H1 (cell line): ENCODE measurements around the gene BMP4. TPM values are rescaled to one million over a fixed set of nuclear protein-coding genes. Genes with fewer than 3 reads are reported as not detected.
A peak's percentile ranks its signal among the peaks of the same experiment; 100 is the strongest.

ENCODE experiments used
- CTCF ChIA-PET: fragments of 300-600 bp; sonication (Branson Sonifier 250); formaldehyde crosslinking; loops from one replicate; lab custom pipeline; 2021; ENCODE audit not compliant: partially characterized antibody; lab: Charles Lee
- POLR2A ChIA-PET: fragments of 300-600 bp; sonication (Branson Sonifier 250); formaldehyde crosslinking; loops from one replicate; lab custom pipeline; 2021; ENCODE audit warnings: inconsistent platforms; ENCODE audit not compliant: partially characterized antibody; lab: Charles Lee
- DNase-seq, 2 experiments: peaks; one replicate each; pipeline versions ENCODE4 v3.0.0 to v3.0.0-alpha.2; 2010 to 2022; ENCODE audit warnings: low spot score in 2 of 2, low read depth in 1 of 2, mixed read lengths in 1 of 2
- FAIRE-seq: peaks from 2 replicates; lab custom pipeline; 2011; peaks lifted over from hg19 to GRCh38; lab: Jason Lieb, UNC
- H2AFZ ChIP-seq: 2 replicates; pipeline ENCODE4 v1.8.1; 2012; ENCODE audit warnings: low read length, inconsistent platforms
- H2AK5ac ChIP-seq: 2 replicates; pipeline ENCODE4 v1.6.1; 2013; ENCODE audit warnings: low read depth, low read length
- H2BK120ac ChIP-seq: replicated peaks from 2 replicates; pipeline ENCODE3; 2013; ENCODE audit warnings: low read depth, low read length, inconsistent platforms
- H2BK12ac ChIP-seq: 2 replicates; pipeline ENCODE4 v1.6.1; 2013; ENCODE audit warnings: low read depth, low read length
- H2BK15ac ChIP-seq: 2 replicates; pipeline ENCODE4 v1.6.1; 2013; ENCODE audit warnings: low read length
- H2BK20ac ChIP-seq: 2 replicates; pipeline ENCODE4 v1.6.1; 2013; ENCODE audit warnings: low read length
- H2BK5ac ChIP-seq: 2 replicates; pipeline ENCODE4 v1.6.1; 2013; ENCODE audit warnings: low read depth, low read length
- H3K14ac ChIP-seq: 2 replicates; pipeline ENCODE4 v1.6.1; 2013; ENCODE audit warnings: inconsistent platforms; ENCODE audit not compliant: insufficient read length
- H3K18ac ChIP-seq: 2 replicates; pipeline ENCODE4 v1.6.1; 2013; ENCODE audit warnings: low read length; ENCODE audit errors: extremely low read depth
- H3K23ac ChIP-seq: 2 replicates; pipeline ENCODE4 v1.6.1; 2013; ENCODE audit warnings: inconsistent platforms; ENCODE audit not compliant: insufficient read length
- H3K23me2 ChIP-seq: 2 replicates; pipeline ENCODE4 v1.6.1; 2013; ENCODE audit warnings: low read depth, low read length
- H3K27ac ChIP-seq: 2 replicates; pipeline ENCODE4 v1.6.1; 2011; ENCODE audit warnings: low read depth, low read length, inconsistent platforms
- H3K27me3 ChIP-seq, 4 experiments: replicated peaks in 1 of 4; 1 replicate in 1 of 4; 2 replicates in 3 of 4; pipeline versions ENCODE4 v1.6.1 to v1.8.1; 2011 to 2013; ENCODE audit warnings: low read length in 3 of 4, mild to moderate bottlenecking in 3 of 4, inconsistent platforms in 2 of 4, mixed read lengths in 2 of 4, moderate library complexity in 1 of 4; ENCODE audit not compliant: control insufficient read depth in 3 of 4, insufficient read depth in 3 of 4; ENCODE audit errors: extremely low read depth in 1 of 4
- H3K36me3 ChIP-seq, 4 experiments: 2 replicates each; pipeline versions ENCODE4 v1.6.1 to v1.8.1; 2011 to 2013; ENCODE audit warnings: mild to moderate bottlenecking in 4 of 4, low read length in 3 of 4, moderate library complexity in 2 of 4, control low read depth in 1 of 4, inconsistent platforms in 1 of 4; ENCODE audit not compliant: insufficient read depth in 4 of 4, control insufficient read depth in 2 of 4
- H3K4ac ChIP-seq: replicated peaks from 2 replicates; pipeline ENCODE3; 2013; ENCODE audit warnings: low read length, low read depth, mixed read lengths, inconsistent platforms; ENCODE audit not compliant: insufficient read length
- H3K4me1 ChIP-seq, 4 experiments: replicated peaks in 1 of 4; 1 replicate in 1 of 4; 2 replicates in 3 of 4; pipeline versions ENCODE4 v1.6.1 to v1.8.1; 2011 to 2013; ENCODE audit warnings: low read length in 3 of 4, inconsistent platforms in 2 of 4, mixed read lengths in 1 of 4; ENCODE audit not compliant: insufficient read depth in 4 of 4, control insufficient read depth in 3 of 4
- H3K4me2 ChIP-seq, 2 experiments: 2 replicates each; pipeline versions ENCODE4 v1.6.1 to v1.8.1; 2011 to 2013; ENCODE audit warnings: low read depth in 2 of 2, low read length in 2 of 2, control low read depth in 1 of 2, inconsistent platforms in 1 of 2, mild to moderate bottlenecking in 1 of 2; ENCODE audit not compliant: insufficient read depth in 1 of 2
- H3K4me3 ChIP-seq, 4 experiments: fragments of 200-600, 300-600 bp in 1 of 4; sonication (generic), shearing (Covaris generic), sonication (Bioruptor Twin) in 1 of 4; 2 replicates each; pipeline versions ENCODE4 v1.5.1 to v1.8.1; 2011 to 2016; ENCODE audit warnings: low read length in 4 of 4, low read depth in 3 of 4, control low read depth in 2 of 4, inconsistent platforms in 2 of 4, mild to moderate bottlenecking in 2 of 4, mixed read lengths in 1 of 4, moderate library complexity in 1 of 4; ENCODE audit not compliant: insufficient read depth in 2 of 4; ENCODE audit errors: extremely low read depth in 1 of 4
- H3K56ac ChIP-seq: replicated peaks from 2 replicates; pipeline ENCODE3; 2013; ENCODE audit warnings: low read depth, mild to moderate bottlenecking, mixed read lengths, low read length, inconsistent platforms; ENCODE audit not compliant: insufficient read length
- H3K79me1 ChIP-seq: 2 replicates; pipeline ENCODE4 v1.6.1; 2013; ENCODE audit warnings: low read depth, low read length, control low read depth
- H3K79me2 ChIP-seq, 2 experiments: 2 replicates each; pipeline versions ENCODE4 v1.6.1 to v1.8.1; 2012 to 2013; ENCODE audit warnings: low read length in 2 of 2, mild to moderate bottlenecking in 2 of 2, inconsistent platforms in 1 of 2; ENCODE audit not compliant: insufficient read depth in 2 of 2, control insufficient read depth in 1 of 2
- H3K9ac ChIP-seq, 4 experiments: replicated peaks in 1 of 4; 1 replicate in 1 of 4; 2 replicates in 3 of 4; pipeline versions ENCODE4 v1.6.1 to v1.8.1; 2011 to 2013; ENCODE audit warnings: low read depth in 3 of 4, low read length in 3 of 4, control low read depth in 2 of 4, mild to moderate bottlenecking in 2 of 4, moderate library complexity in 2 of 4, inconsistent platforms in 1 of 4; ENCODE audit errors: extremely low read depth in 1 of 4
- H3K9me3 ChIP-seq, 2 experiments: 2 replicates each; pipeline versions ENCODE4 v1.6.1 to v1.8.1; 2012 to 2013; ENCODE audit warnings: mild to moderate bottlenecking in 2 of 2, moderate library complexity in 2 of 2, control low read depth in 1 of 2, inconsistent platforms in 1 of 2, low read depth in 1 of 2, low read length in 1 of 2, mixed read lengths in 1 of 2; ENCODE audit not compliant: insufficient read depth in 2 of 2
- H4K20me1 ChIP-seq, 2 experiments: replicated peaks in 1 of 2; 2 replicates each; pipeline versions ENCODE3 to v1.8.1; 2011 to 2013; ENCODE audit warnings: inconsistent platforms in 2 of 2, low read length in 2 of 2, mild to moderate bottlenecking in 1 of 2; ENCODE audit not compliant: insufficient read depth in 2 of 2, control insufficient read depth in 1 of 2
- H4K5ac ChIP-seq: 2 replicates; pipeline ENCODE4 v1.6.1; 2013; ENCODE audit warnings: low read length, low read depth, mixed read lengths, inconsistent platforms; ENCODE audit not compliant: insufficient read length
- H4K8ac ChIP-seq: 2 replicates; pipeline ENCODE4 v1.8.0; 2013; ENCODE audit warnings: mild to moderate bottlenecking, moderate library complexity, low read length, inconsistent platforms; ENCODE audit not compliant: insufficient read depth; ENCODE audit errors: extremely low read depth
- H4K91ac ChIP-seq: replicated peaks from 2 replicates; pipeline ENCODE3; 2013; ENCODE audit warnings: low read length, mixed read lengths, inconsistent platforms; ENCODE audit not compliant: insufficient read length
- CHD2 ChIP-seq: IDR thresholded peaks from 2 replicates; pipeline ENCODE4 v1.6.1; 2012; ENCODE audit warnings: low read length, improper control_type of control experiment
- GTF2F1 ChIP-seq: IDR thresholded peaks from 2 replicates; pipeline ENCODE4 v1.6.1; 2012; ENCODE audit warnings: low read depth, low read length, improper control_type of control experiment, borderline replicate concordance
- KDM5A ChIP-seq: fragments of 200-600 bp; IDR thresholded peaks from 2 replicates; pipeline ENCODE4 v1.7.1; 2012; ENCODE audit warnings: mild to moderate bottlenecking, low read length, inconsistent platforms, mixed read lengths
- RBBP5 ChIP-seq: IDR thresholded peaks from 2 replicates; pipeline ENCODE4 v1.7.1; 2012; ENCODE audit warnings: low read depth, mild to moderate bottlenecking, inconsistent platforms, low read length, moderate library complexity, borderline replicate concordance
- RNF2 ChIP-seq: fragments of 200-900, 300-1000 bp; sonication (generic); IDR thresholded peaks from 2 replicates; pipeline ENCODE4 v1.7.1; 2016; ENCODE audit warnings: borderline replicate concordance, low read depth, mild to moderate bottlenecking, antibody characterized with exemption, low read length; ENCODE audit not compliant: poor library complexity, severe bottlenecking; ENCODE audit errors: missing control alignments
- SP2 ChIP-seq: IDR thresholded peaks from 2 replicates; pipeline ENCODE4 v1.6.1; 2012; ENCODE audit warnings: mild to moderate bottlenecking, low read length, inconsistent platforms
- TCF12 ChIP-seq: IDR thresholded peaks from 2 replicates; pipeline ENCODE4 v1.6.1; 2011; ENCODE audit warnings: low read depth, mild to moderate bottlenecking, low read length
- ZNF274 ChIP-seq: IDR thresholded peaks from 2 replicates; pipeline ENCODE4 v1.7.0; 2012; ENCODE audit warnings: low read length, borderline replicate concordance; ENCODE audit errors: extremely low read depth
- WGBS, 2 experiments: shearing (Covaris generic) in 1 of 2; methylation state at CpG; one replicate each; pipeline versions ENCODE4 v1.1.6 to v1.1.7; 2013 to 2015; ENCODE audit warnings: low lambda C conversion rate in 2 of 2, mixed read lengths in 2 of 2, inconsistent platforms in 1 of 2, low coverage in 1 of 2, missing lambda C conversion rate in 1 of 2; ENCODE audit not compliant: insufficient replicate concordance in 2 of 2, insufficient coverage in 1 of 2, insufficient read length in 1 of 2; ENCODE audit errors: extremely low coverage in 1 of 2, missing lambda C conversion rate in 1 of 2; 5-methylcytosine and 5-hydroxymethylcytosine counted together
- long read RNA-seq, 2 experiments: library from RNA in 1 of 2; library from capped mRNA in 1 of 2; stranded (forward); transcript quantifications; one replicate each; pipeline ENCODE4 v2.0.0, GENCODE V29; 2021; ENCODE audit warnings: inconsistent platforms in 1 of 2
- polyA minus RNA-seq, 3 experiments: library from RNA; depleted of rRNA, polyadenylated mRNA; stranded (reverse); fragments of >200 nt; gene quantifications; 1 replicate in 2 of 3; 2 replicates in 1 of 3; pipeline ENCODE4 v1.2.3, GENCODE V29; 2011
- polyA plus RNA-seq, 7 experiments: library from polyadenylated mRNA; depleted of rRNA in 3 of 7; stranded (reverse) in 5 of 7; unstranded in 2 of 7; fragments of >200 nt in 5 of 7; fragments of 200-250 nt in 2 of 7; gene quantifications; 1 replicate in 5 of 7; 2 replicates in 1 of 7; 4 replicates in 1 of 7; pipeline versions ENCODE4 v1.2.1 to v1.2.3, GENCODE V29; 2011 to 2013; ENCODE audit warnings: missing spikeins in 2 of 7, mixed read lengths in 2 of 7
- total RNA-seq: library from RNA; stranded (reverse); fragmentation: NEBNext Ultra II Directional; extraction: Animal tissue kit (Norgen Biotek cat#: 25700); gene quantifications from 2 replicates; pipeline ENCODE4 v1.2.1, GENCODE V29; 2021

The BMP4 gene
- total RNA-seq (5.4 and 5.9 TPM in 2 replicates), polyA plus RNA-seq (2011; rRNA removed) (2.3 and 4.2 TPM in 2 replicates), polyA minus RNA-seq (2011; rRNA and poly(A)+ RNA removed) (2.0 and 3.6 TPM in 2 replicates)
- 3.7 TPM for polyA plus RNA-seq (2011; cell fraction: cytosol; rRNA removed)
- 3.4 TPM for polyA plus RNA-seq (2011; cell fraction: nucleus; rRNA removed)
- polyA plus RNA-seq (2012, experiment 1 of 2): 2.7 to 4.9 TPM (median 3.5 TPM) in 4 replicates
- polyA plus RNA-seq (2012, experiment 2 of 2): 3.0 TPM
- 4.2 TPM for polyA plus RNA-seq (2013, experiment 1 of 2)
- 4.5 TPM for polyA plus RNA-seq (2013, experiment 2 of 2)
- 3.2 TPM for polyA minus RNA-seq (2011; cell fraction: cytosol; rRNA and poly(A)+ RNA removed)
- polyA minus RNA-seq (2011; cell fraction: nucleus; rRNA and poly(A)+ RNA removed): 3.0 TPM
- long read RNA-seq, experiment 1, partial matches to known transcripts: 4 of 5 reads
- long read RNA-seq, experiment 1, other reads (novel, unspliced or antisense): 0 of 5 reads
- long read RNA-seq, experiment 2, partial matches to known transcripts: 1 of 9 reads
- long read RNA-seq, experiment 2, other reads (novel, unspliced or antisense): 3 of 9 reads

- H3K4ac ChIP-seq: peak within 1 kb of the TSS; percentile 40
- H2AFZ ChIP-seq: peak within 1 kb of the TSS; percentile 58; the same call in 1 of the 2 replicates
- H4K5ac ChIP-seq: no peak within 1 kb of the TSS
- H3K4me3 ChIP-seq: peak within 1 kb of the TSS; percentile 54 to 86 (median 78)
- no peak within 1 kb of the TSS for H2BK120ac ChIP-seq
- peak within 1 kb of the TSS; percentile 62; the same call in 1 of the 2 replicates for H2BK12ac ChIP-seq
- H4K20me1 ChIP-seq: no peaks in the 10 kb centered on the region
- FAIRE-seq: no peak
- H3K36me3 ChIP-seq: no peaks in the 10 kb centered on the region
- H3K27ac ChIP-seq: no peak within 1 kb of the TSS
- POLR2A ChIA-PET: interaction anchor here (1.0 to 5.3 kb wide), 7 partner anchors 10 to 418 kb away, joined by 3 to 29 read pairs (median 4); no protein-coding TSS in a partner anchor
- peak within 1 kb of the TSS; percentile 73; the same call in 1 of the 2 replicates for H2BK5ac ChIP-seq
- H3K9ac ChIP-seq: peak within 1 kb of the TSS in 1 of 4 experiments; percentile 24; a peak in 2 of 7 replicates
- peak; percentile 81 to 92 for DNase-seq
- H3K23me2 ChIP-seq: peaks cover 44% of the 10 kb centered on the region
- H3K9me3 ChIP-seq: no peaks in the 10 kb centered on the region
- H3K79me2 ChIP-seq: no peaks in the 10 kb centered on the region
- CTCF ChIA-PET: interaction anchor here (0.7 to 3.3 kb wide), 19 partner anchors 10 to 419 kb away, joined by 3 to 18 read pairs (median 5); no protein-coding TSS in a partner anchor
- no peak within 1 kb of the TSS for H3K23ac ChIP-seq
- peak within 1 kb of the TSS; percentile 94 to 99 for H3K4me2 ChIP-seq
- peaks cover under 1 to 3% (median 3%) of the 10 kb centered on the region in 4 experiments; a peak in 5 of 7 replicates for H3K4me1 ChIP-seq
- no peak within 1 kb of the TSS; the same call in 1 of the 2 replicates for H2BK15ac ChIP-seq
- H3K79me1 ChIP-seq: no peaks in the 10 kb centered on the region
- no peak within 1 kb of the TSS for H3K56ac ChIP-seq
- no peak within 1 kb of the TSS for H2AK5ac ChIP-seq
- no peak within 1 kb of the TSS for H3K14ac ChIP-seq
- peak within 1 kb of the TSS; percentile 88 for H3K18ac ChIP-seq
- peak within 1 kb of the TSS; percentile 75; the same call in 1 of the 2 replicates for H2BK20ac ChIP-seq
- H4K8ac ChIP-seq: 0 out of 2 replicates have a peak within 1 kb of the TSS, but pooled peaks have one; percentile 7
- peaks cover 13 to 58% (median 48%) of the 10 kb centered on the region in 4 experiments for H3K27me3 ChIP-seq
- 2% methylated on average over 21 of the region's 45 CpGs; no CpG with 5 or more reads in 1 of the 2 experiments for WGBS, 2 experiments
- H4K91ac ChIP-seq: peak within 1 kb of the TSS; percentile 38
- TF ChIP-seq SP2: no peak
- TF ChIP-seq TCF12: no peak; the same call in 1 of the 2 replicates
- TF ChIP-seq ZNF274: no peak
- no peak for TF ChIP-seq RNF2
- peak; percentile 95; the same call in 1 of the 2 replicates for TF ChIP-seq RBBP5
- TF ChIP-seq KDM5A: no peak
- no peak for TF ChIP-seq CHD2
- peak; percentile 68; the same call in 1 of the 2 replicates for TF ChIP-seq GTF2F1
These were observed at the start of gene BMP4 for GRCh38 chr14:53956427-53957201. BMP4 (minus strand) TSS chr14:53956825; CDS start chr14:53952222, 4,603 bp downstream.
